ENCODE results near the gene GLRA2.

- no peak for TF ChIP-seq POLR2A (IDR thresholded peaks at IDR 0.05; ENCODE audit: low read depth, low read length)
- no peak for TF ChIP-seq TAF1 (IDR thresholded peaks at IDR 0.05; ENCODE audit: low read depth, low read length)
- TF ChIP-seq POU2F2 (IDR thresholded peaks at IDR 0.05; ENCODE audit: low read depth, low read length), result no peak
- no peak for TF ChIP-seq POLR2AphosphoS5 (IDR thresholded peaks at IDR 0.05; ENCODE audit: low read depth, low read length)
- no peak for TF ChIP-seq SPI1 (IDR thresholded peaks at IDR 0.05; ENCODE audit: low read depth, low read length)
- TF ChIP-seq PAX5 (IDR thresholded peaks at IDR 0.05; ENCODE audit: insufficient read depth, low read length, severe bottlenecking), result no peak
Measured at GRCh38 chrX:14717949-14718348, 188.6 kb downstream of the GLRA2 start.

Data from GM12891 (cell line).